Measurements from ENCODE around the gene IRF4.

DNA sequence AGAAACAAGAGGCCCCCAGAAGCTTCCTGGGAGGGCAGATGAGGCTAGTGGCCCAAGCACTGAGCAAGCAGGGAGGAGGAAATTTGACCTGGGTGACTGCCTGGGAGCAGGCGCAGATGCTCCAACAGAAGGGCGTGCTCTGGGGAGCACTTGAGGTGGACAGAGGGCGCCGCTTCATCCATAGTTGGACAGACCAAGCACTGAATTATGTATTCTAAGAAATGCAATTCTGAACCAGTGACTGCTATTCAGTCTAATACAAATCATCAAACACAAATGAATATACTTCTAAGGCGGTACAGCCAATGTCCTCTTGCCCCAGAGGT lies 28.7 kb upstream of the IRF4 start:
- TF ChIP-seq POLR2A (IDR thresholded peaks at IDR 0.05; ENCODE audit: low read length) (no peak), GATA1 (IDR thresholded peaks at IDR 0.05; ENCODE audit: low read depth, low read length) (no peak)
